Suppressor macrophage (primary cell): ENCODE measurements around the gene LAMA4.

Source experiments
- DNase-seq, 4 experiments: peaks; one replicate each; pipeline ENCODE4 v3.0.0-alpha.2; 2020 to 2022
- total RNA-seq, 17 experiments: gene quantifications; one replicate each; lab custom pipeline; 2026; ENCODE audit warnings: mixed read lengths in 6 of 17, inconsistent platforms in 3 of 17; lab: John Stamatoyannopoulos, UW

LAMA4 gene, protein sequence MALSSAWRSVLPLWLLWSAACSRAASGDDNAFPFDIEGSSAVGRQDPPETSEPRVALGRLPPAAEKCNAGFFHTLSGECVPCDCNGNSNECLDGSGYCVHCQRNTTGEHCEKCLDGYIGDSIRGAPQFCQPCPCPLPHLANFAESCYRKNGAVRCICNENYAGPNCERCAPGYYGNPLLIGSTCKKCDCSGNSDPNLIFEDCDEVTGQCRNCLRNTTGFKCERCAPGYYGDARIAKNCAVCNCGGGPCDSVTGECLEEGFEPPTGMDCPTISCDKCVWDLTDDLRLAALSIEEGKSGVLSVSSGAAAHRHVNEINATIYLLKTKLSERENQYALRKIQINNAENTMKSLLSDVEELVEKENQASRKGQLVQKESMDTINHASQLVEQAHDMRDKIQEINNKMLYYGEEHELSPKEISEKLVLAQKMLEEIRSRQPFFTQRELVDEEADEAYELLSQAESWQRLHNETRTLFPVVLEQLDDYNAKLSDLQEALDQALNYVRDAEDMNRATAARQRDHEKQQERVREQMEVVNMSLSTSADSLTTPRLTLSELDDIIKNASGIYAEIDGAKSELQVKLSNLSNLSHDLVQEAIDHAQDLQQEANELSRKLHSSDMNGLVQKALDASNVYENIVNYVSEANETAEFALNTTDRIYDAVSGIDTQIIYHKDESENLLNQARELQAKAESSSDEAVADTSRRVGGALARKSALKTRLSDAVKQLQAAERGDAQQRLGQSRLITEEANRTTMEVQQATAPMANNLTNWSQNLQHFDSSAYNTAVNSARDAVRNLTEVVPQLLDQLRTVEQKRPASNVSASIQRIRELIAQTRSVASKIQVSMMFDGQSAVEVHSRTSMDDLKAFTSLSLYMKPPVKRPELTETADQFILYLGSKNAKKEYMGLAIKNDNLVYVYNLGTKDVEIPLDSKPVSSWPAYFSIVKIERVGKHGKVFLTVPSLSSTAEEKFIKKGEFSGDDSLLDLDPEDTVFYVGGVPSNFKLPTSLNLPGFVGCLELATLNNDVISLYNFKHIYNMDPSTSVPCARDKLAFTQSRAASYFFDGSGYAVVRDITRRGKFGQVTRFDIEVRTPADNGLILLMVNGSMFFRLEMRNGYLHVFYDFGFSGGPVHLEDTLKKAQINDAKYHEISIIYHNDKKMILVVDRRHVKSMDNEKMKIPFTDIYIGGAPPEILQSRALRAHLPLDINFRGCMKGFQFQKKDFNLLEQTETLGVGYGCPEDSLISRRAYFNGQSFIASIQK (N-terminal part only)
- total RNA-seq: 0 to 5.6 (median 0) reads per million in 17 experiments

DNA sequence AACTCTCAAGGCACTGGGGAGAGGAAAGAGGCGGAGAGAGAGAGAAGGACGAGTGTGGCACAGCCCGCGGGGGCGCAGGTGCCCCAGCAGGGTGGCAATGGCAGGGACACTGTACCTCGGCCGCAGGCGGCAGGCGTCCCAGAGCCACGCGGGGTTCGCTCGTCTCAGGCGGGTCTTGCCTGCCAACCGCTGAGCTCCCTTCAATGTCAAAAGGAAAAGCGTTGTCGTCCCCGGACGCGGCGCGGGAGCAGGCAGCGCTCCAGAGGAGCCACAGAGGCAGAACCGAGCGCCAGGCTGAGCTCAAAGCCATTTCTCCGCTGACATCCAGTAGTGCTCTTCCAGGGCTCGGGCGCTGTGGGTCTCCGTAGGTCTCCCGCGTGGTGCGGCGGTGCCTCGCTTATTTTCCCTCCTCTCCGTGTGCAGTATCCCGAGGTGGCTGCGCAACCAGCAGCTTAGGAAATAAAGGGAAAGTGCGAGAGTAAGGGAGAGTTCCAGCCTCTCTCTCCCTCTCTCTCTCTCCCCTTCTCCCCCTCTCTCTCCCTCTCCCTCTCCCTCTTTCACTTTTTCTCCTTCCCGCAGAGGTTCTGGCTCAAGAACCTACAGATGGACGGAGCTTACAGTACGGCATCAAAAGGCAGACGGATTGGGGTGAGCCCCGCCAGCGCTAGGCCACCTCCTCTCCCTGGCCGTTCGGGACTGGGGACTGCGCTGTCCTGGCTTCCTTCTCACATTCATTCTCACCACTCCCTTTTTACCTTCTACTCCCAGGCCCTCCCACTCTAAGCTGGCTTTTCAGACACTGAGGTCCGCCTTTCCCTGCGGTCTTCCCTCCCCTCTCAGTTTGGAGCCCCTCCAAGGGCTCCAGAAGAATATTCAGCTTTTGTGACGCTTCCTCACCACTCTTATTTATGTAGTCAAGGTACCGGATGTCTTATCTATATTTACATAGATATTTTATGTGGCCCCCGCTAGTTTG lies at the start of gene LAMA4:
Gene LAMA4, minus strand, starts transcription at position 727 of the 976 bp plus-strand sequence. Its CDS starts 417 bp downstream, at position 310.
- DNase-seq: peak in 3 of 4 experiments; percentile 11 to 40 (median 21)

DNA sequence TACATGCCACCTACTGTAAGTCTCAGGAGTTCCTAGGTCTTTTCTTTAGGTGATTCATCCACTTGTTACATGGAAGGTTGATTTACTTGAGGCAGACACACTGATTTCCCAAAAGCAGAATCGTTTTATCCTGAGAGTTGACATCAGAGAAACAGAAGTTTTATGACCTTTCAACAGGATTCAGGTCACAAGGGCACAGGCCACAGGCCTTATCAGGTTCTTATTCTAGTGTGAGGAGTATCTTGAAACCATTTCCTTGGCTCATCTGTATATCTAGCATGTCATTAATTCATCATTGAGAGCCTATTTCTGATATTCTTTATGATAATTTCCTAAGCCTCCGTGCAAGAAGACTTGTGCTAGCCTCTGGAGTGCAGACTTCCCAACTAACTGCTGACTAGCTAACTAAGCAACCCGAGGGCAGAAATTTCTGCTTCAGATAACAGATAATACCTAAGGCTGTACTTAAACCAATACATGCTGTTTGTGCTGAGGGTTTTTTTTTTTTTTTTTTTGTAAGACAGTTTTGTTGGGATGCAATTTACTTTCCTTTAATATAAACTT lies 47.9 kb upstream of the LAMA4 start:
- no peak for DNase-seq

DNA sequence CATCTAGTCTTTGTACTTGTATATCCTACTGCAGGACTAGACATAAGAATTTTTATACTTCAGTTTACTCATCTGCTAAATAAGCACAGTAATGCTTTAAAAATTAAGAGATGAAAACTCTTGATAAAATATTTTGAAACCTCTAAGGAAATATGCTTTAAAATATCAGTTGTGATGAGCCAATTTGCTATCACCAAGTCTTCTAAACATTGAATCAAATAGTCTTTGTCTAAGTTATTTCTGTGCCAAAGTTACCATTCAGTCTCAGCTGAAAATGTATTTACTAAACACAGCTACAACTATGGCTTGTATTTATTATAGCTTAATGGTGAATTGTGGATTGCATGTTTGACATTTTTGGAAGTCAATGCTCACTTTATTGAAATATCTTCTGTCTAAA lies 46.5 kb upstream of the LAMA4 start:
- no peak for DNase-seq

DNA sequence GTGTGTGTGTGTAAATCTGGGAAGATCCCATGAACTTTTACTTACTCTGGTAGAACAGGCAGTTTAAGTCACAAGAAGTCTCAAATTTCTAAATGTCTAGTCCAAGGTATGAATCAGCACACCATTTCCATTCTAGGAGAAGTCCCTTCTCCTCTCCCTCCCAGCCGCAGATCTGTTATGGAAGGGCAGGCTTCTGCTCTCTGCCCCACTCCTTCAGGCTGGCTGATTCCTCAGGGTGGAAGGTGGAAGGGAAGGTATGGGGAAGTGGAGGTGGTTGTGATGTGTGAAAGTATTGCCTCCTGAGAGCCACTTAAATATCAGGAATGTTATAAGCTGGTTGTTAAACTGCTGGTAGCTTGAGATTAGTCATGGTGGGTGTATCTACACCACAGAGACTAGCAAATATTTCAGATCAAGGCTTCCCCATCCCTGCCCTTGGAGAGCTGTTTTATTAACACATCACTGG lies 44.5 kb upstream of the LAMA4 start:
- no peak for DNase-seq

DNA sequence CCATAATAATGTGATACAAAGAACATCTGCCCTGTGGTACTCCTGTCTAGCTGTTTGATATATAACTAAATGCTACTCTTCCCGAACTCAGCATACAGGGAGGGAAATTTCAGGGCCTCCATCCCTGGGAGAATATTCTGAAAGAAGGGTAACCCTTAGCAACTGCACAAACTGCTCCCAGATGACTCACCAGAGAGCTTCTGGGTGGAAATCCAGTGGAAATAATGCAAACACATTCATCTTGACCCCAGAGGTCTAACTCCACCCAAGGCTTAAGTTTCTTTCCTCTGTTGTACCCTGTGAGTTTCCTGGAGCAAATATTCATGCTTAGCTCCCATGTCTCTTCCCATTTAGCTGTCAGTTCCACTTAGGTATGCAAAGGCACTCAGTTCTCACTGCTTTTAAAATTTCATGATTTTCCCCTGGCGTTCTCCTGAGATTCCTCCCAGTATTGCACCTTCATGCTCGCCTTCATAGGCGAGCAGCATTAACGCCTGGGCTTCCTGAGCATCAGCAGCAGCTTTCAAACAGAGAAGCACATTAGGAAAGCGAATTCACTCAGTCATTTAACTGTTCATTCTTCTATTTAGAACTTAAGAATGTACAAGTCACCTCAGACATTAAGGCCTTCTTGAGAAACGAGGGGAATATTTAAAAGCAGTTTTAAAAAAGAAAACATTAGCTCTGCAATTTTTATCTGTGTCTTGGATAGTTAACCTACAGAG lies 43.8 kb upstream of the LAMA4 start:
- no peak for DNase-seq

DNA sequence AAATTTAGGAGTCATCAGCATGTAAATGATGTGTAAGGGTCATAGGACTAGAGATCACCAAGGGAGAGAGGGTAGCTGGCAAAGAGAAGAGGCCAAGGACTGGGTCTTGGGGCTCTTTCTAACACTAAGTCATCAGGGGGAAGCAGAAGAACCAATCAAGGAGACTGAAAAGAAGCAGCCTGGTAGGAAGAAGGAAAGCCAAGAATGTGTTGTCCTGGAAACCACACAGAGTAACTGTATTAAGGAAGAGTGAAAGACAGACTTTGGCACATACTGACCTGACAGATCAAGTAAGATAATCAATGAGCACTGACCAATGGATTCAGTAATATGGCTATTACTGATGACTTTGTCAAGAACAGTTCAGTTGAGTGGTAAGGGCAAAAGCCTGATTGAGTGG lies 42.3 kb upstream of the LAMA4 start:
- DNase-seq: no peak

DNA sequence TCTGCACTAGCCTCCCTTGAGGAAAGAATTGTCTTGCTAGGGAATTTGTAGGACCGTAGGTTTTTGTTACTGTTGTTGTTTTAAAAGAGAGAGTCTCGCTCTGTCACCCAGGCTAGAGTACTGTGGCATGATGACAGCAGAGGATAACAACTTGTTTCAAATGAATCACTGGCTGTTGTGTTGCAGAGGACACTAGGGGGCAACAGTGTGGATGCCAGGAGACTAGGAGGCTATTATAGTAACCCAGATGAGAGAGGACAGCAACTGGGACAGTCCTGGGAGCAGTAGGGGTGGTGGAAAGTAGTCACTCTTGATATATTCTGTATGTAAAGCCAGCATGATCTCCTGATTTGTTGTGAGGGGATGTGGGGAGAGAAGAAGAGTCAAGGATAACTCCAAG lies 41.8 kb upstream of the LAMA4 start:
- DNase-seq: peak; percentile 24 to 47 (median 41)

DNA sequence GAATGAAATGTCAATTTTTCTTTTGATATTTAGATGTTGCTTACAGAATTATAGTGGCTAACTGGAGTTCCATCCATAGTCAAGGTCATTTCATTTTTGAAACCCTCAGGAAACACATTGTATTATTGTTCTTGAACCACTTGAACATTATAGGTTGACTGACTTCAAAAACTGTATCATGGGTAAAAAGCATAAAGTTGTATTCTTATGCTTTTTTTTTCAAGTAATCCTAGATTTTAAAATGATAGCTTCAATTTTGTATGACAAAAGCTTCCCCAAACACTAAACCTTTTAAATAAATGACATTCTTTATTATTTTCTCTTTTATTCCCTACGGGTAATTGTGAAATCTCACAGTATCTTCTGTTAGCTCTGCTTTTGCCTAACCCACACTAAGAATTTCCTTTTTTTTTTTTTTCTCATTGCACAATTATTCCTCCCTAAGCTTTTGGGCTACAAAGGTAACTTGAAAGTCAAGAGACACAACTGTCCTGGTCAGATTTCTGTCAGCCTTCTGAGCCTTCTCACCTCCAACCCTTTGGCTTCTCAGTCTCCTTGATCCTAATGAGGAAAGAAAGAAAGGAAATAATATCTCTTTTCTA lies 36.9 kb upstream of the LAMA4 start:
- DNase-seq: peak in 2 of 4 experiments; percentile 19 to 26

DNA sequence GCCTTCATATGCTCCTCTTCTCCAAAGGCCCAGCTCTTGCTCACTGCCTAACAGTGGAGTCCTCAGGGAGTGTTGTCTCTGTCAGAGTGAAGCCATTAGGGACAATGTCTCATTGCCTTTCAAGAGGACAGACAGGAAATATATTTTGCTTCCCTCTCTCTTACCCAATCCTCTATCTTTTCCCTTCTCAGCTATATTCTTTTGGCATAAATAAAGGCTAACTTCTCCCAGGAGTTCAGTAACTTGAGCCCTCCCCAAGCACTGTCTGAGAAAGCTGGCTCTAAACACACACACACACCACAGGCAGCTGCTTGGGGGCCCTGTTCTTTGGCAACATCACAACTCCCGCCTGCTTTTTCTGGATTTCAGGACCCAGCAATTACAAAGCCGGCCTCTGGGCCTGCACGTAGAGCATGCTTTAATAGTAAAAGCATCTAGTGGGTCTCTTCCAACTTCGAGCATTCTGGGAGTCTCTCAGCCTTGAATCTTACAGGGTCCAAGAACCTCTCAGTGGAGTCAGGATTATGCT lies 34.7 kb upstream of the LAMA4 start:
- DNase-seq: no peak

DNA sequence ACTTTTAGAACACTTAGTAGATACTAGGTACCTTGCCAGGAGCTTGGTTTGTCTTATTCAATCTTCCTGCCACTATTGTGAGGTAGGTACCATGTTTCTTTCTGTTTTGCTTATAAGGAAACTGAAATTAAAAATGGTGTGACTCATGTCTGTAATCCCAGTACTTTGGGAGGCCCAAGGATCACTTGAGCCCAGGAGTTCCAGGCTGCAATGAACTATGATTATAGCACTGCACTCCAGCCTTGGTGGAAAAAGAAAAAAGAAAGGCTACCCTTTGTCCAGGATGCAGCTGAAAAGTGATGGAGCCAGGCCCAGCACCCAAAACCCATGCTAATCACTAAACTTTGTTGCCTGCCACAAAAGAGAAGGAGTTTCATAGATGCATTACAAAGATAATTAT lies 34.1 kb upstream of the LAMA4 start:
- no peak for DNase-seq

DNA sequence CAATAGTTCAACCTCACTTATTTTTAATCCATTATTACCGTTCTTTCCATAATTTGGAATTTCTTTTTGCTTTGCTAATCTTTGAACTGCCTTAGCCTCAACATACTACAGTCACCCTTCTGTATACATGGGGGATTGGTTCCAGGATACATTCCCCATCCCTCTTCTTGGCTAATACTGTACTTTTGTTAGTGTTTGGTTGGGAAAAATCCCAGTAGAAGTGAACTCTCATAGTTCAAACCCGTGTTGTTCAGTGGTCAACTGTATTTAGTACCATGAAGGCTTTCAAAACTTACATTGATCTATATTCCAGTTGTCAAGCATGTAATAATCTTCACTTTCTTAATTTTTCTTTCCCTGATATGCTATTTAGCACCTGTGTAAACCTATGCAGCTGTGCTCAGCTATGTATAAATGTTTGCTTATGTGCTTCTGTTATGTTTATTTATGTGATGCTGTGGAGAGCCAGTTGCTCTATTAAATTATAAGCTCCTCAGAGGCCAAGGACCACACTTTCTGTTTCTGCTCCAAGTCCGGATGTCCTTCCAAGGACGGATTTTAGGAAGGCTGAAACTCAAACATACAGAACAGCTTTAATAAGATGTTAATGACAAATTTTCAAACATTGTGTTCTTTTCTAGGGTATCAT lies 33.3 kb upstream of the LAMA4 start:
- no peak for DNase-seq

DNA sequence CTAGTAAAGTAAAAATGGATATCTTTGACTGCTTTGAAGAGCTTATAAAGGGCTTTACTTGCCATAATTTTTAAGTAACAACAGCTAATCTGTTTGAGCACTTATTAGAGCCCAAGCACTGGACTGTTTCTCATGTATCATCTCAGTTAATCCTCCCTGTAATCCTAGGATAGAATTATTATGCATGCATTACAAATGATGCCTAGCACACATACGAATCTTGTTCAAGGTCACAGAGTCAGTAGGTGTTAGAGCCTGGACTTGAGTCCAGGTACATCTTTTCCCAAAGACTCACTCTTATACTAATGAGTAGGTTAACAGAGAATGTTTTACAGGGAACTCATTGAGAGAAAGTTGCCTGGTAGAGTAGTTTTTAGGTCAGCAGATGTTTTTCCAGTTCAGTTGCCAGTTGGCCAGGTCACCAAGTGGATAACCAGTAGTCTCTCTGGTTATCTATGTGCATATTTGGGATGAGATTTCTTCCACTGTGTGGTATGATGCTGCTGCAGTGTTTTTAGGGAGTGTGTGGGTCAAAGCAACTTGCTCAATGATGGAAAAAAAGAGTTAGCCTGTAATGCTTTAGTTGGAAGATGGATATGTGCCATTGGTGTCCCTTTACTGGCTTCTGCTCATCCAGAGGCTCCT lies 32.3 kb upstream of the LAMA4 start:
- no peak for DNase-seq

DNA sequence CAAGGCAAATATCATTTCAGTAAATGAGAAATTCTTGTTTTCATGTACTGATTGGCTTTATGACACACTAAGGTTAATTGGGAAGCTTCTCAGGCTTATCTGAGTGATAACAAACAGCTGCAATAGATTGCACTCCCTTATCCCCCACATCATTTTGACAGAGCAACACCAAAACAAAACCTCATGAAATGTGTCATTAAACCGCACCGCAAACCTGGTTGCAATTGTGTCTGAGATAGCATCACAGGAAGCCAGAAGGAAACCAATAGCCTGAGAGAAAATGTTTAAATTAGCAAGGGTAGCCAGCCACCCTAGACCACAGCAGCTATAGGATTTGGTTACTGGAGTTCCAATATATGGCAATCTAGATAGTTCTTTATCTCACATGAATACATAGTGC lies 31.6 kb upstream of the LAMA4 start:
- DNase-seq: no peak

DNA sequence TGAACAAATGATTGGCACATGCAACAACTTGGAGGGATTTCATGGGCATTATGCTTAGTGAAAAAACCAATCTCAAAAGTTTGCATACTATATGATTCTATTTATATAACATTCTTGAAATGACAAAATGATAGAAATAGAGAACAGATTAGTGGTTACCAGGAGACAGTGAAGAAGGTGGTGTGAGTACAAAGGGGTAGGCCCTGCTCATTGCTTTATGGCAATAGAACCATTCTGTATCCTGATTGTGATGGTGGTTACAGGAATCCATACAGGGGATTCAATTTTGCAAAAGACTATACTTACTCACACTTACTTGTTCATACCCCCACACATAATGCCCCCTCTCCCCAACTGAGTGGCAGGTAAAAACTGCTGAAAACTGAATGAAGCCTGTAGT lies 30.2 kb upstream of the LAMA4 start:
- no peak for DNase-seq

DNA sequence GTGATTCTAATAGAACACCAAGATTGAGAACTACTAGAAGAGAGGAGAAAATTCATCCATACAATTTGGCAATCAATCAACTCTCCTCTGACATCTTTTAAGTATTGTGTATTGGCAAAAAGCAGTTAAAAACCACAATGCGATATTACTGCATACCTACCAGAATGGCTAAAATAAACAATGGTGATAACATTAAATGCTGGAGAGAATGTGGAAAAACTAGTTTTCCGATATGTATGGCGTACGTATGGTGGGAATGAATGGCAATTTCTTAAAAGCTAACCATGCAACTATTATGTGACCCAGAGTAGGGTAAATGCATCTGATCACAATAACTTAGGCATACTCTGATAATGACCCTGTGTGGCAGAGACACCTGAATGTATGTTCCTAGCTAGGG lies 29.3 kb upstream of the LAMA4 start:
- DNase-seq: no peak

DNA sequence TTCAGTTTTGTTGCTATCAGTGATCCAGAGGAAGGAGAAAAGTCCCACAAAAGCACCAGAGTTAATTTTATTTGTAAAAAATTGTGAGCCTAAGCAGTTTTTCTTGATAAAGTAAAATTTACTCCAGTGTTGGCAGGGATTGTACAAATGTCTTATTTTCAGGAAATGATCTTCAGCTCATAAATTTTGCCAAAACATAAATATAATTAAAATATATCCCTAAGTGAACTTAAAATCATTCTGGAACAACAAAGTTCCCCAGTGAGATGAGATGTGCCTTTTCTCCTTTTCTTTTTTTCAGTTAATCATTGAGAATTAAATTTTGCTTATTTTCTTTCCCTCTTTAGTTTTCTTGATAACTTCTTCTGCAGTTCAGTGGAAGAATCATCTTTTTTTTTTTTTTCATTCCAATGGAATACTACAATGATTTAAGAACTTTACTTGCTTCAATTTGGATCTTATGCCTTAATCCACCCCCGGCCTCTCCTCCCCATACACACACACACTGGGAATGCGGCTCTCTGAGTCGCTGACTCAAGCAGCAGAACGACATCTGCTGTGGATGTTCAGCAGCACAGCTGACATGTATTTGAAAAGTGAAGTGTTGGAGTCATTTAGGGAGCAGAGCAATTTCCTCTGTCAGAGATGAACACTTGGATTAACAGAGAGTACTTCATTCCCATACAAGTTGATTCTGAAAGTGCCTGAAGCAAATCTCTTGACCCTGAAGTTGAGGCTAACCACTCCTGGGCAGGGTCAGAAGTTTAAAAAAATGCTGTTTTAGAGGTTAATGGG lies 27.7 kb upstream of the LAMA4 start:
- DNase-seq: no peak

DNA sequence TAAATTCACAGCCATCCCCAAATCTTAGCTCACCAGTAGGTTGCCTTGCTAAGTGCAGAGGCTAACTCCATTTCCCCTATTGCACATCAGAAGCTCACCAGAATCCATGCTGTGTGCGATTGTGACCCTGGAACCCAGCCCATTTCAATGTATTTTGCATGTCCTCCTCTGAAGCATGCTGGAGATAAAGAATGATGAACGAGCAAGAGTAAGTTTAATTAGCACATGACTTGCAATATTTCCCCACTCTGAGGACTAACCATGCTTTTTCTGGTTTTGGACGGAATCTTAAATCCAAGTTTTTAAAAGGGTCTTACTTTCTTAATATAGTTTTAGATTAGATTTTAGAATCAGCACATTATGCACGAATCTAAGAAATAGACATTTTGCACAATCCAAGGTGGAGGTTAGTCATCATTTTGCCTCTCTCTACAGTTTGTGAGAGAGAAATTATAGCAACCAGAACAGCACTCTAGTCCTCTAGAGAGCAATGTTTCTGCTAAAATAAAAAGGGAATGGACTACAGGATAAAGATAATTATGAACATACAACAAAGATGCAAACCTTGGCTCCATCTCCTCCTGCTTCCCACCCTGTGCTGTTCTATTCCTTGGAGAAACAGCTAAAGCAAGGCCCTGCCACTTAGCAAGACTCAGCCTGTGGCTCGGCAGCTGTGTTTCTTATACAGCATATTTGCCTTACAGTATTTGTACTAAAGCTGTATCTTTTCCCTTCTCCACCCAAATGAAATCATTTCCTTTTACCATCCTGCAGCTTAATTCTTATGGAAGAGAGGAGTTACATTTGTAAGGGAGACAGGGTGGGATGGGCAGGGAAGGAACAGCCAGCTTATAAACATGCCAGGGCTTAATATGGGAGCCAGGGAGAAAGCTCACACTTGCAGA lies 24.9 kb upstream of the LAMA4 start:
- DNase-seq: no peak
